GM21717 (cell line): ENCODE data around the gene TOX3.

Experiments used
- ATAC-seq: cut with Tn5 transposase; IDR thresholded peaks from one replicate; pipeline ENCODE4 v1.9.1; 2021; ENCODE audit warnings: mild to moderate bottlenecking, moderate library complexity; ENCODE audit not compliant: unreplicated experiment

TOX3 gene

DNA sequence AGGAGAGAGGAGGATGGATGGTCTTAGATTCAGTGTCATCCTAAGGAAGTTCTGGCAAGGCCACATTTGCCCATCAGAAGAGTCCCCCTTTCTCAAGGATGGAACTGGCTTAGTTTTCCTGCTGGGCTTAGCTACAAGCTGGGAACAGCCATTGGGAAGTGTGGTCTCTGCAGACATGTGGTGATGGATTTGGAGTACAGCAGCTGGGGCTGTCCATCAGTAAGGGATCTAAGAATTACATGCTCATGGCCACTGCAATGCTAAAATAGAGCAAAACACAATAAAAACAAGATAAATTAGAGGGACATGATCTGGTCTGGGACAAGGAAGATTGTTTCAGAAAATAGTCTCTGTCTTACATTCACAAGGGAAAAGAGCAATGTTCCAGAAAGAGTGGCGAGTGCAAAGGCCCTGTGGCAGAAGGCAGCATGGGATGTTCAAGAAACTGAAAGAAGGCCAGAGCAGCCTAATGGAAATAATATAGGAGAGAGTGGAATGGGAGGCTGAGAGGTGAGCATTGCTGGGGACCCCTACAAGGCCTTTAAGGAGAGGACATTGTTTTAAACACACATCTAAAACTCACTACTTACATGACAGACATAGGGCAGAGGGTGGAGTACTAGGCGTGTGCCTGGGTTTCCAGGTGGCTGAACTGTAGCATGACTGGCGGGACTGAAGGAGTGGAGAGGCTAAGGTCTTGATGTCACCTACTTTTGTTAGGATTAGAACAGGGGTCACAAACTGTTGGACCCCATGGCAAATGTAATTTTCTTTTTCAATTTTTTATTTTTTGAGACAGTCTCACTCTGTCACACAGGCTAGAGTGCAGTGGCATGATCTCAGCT, 17.0 kb upstream of the TOX3 start:
- ATAC-seq = no peak

DNA sequence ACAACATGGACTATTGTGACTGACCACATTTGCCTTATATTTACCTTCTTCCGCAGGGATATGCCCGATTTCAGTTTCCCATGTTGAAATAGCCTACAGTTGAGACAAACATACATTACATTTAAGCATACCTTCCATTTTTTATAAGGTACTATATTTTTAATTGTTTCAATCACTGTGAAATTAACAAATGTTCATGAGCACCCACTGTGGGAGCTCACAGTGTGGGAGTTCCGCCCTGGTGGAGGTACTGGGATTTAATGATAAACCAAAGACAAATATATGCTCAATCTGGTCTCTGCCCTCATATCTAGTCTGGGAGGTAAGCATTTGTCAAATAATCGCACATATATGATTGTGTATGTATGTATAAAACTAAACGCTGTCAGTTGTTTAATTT, 15.8 kb upstream of the TOX3 start:
- ATAC-seq = no peak

DNA sequence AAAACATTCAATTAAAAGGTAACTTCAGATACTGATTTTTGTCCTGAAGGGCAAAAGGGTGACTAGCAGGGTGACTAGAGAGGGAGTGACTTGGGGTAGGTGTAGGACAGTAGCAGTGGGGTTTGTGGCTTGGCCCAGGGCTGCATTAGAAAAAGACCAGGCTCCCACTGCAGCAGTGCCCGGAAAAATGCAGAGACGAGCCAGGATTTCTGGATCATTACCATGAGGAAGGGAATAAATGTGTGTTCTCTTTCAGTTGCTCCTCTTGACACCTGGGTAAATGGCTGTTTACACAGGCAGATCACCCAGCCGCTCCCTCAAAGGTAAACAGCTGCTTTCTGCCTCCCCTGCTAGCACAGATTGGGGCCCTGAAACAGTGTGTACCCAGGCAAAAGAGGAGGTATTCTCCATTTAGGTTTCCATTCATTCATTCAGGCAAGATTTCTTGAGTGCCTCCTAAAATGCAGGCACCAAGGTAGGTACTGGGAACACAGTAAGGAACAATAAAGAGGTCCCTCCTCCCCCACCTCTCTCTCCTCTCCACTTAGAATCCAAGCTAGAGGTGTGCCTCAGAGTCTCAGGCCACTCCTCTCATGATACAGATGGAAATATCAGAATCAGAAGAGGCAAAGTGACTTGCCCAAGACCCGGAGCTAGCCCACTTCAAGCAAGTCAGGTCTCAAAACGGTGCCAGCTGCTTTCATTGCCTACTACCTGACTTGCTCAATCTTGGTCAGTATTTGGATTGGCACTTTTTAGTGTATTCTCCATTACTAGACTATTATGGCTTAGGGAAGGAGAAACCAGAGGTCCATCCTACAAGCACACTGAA, 15.2 kb upstream of the TOX3 start:
- no peak for ATAC-seq

DNA sequence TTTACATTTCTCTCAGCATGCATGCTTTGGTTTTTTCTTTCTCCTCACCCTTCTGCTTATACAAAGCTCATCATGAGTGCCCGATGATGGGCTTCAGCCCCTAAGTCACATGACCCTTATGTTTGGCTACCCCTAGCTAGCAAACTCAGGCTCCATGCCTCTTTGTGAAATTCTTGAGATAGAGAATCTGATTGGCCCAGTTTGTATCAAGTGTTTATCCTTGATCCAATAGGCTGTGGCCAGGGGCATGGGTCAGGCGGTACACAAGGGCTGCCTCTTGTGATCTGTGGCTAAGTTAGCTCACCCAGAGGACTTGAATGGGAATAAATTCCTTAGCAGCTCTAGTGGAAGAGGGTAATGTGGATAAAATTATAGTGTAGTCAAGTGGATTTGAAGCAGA, 11.5 kb upstream of the TOX3 start:
- no peak for ATAC-seq

DNA sequence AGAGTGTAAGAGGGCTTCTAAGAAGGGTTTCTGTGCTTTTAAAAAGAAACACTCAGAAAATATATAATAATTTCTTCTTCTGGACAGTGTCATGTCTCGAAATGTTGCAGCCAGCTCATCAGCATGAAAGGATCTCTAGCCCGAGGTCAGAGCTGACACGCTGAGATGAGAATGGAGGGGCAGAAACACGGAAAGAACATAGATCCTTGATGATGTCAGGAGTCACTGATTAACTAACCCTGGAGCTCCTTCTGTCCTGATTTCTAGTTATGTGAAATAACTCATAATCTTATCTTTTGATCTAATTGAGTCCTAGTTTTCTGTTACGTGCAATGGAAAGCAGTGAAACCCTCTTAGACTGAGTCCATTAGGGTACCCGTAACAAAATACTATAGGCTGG, 10.3 kb upstream of the TOX3 start:
- ATAC-seq = no peak

DNA sequence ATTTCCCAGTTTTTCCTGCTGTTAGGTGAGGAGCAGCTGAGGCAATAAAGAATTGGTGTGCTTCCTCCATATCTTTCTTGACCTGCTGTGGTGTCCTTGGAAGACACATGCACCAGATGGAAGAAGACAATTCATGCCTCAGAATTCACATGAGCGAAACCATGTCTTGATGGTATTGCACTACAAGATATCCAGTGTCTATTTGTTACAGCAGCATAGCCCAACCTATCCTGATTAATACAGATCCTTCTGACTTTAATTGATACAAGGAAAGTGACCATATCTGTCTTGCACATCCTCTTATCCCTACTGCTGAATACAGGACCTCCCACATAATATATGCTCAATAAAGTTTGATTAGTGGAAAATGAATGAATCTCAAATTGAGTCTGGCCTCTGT, 9.1 kb upstream of the TOX3 start:
- ATAC-seq = no peak

DNA sequence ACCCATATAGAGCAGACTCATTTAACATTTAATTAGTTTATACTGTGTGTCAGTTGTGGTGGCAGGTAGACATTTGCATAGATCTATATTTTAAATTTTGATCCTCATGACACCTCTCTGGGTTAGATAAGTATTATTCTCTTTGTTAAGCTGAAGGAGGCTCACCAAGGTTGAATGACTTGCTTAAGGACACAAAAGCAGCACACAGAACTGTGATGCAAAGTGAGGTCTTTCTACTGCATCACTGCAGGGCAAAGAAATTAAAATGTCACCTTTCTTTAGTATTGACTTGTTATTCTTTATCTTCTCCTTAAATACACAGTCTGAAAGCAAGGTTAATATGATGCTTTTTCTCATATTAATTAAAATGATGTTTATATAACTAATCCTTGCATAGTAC, 8.6 kb upstream of the TOX3 start:
- no peak for ATAC-seq

DNA sequence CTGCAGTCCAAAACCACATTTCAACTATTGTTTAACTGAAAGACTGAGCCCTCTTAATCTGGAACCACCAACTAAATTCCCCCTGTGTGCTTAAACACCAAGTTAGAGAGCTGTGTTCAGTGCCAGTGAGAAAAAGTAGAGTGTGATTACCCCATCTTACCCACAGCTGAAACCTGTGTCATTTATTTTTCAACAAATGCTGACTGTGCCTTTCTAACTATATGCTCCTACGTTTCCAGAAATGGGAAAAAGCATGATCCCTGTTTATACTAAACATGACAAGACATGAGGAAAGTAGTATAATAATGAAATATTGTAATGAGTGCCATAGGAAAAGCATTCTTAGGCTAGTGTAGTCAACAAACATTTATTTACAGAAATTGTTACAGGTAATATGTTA, 7.4 kb upstream of the TOX3 start:
- ATAC-seq = no peak

DNA sequence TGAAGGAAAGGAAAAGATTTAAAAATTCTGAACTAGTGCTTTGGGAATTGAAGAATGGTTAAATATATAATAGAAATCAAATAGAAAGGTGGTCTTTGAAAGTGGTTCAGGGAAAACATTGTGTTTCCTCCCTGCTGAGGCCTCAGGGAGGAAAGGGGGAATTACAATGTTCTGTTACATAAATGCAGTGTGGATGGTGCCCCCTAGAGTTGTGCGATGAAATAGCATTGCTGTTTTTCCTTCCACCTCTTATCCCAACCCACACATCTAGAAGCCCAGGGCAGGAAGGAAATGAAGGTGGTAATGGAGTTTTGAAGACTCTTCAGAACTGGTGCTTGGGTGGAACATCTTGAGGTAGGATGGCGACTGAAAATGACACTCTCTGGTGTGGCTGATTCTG, 6.4 kb upstream of the TOX3 start:
- ATAC-seq = no peak

DNA sequence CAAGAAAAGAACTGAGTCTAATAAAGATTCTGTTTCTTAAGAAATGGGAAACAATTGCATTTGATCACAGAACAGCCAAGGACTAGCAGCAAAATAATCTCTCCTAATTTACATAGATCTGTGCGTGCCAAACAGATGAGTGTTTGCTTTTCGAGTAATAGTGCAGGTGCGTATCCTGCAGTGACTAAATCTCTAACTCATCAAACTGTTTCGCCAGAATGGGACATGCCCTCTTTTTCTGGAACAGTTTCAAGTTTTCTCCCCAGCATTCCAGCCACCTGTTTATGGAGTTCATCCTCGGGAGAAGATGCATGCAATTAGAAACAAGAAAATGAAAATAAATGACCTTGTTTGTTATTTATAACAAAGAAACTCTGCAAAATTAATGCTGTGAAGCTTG, 5.7 kb upstream of the TOX3 start:
- no peak for ATAC-seq

DNA sequence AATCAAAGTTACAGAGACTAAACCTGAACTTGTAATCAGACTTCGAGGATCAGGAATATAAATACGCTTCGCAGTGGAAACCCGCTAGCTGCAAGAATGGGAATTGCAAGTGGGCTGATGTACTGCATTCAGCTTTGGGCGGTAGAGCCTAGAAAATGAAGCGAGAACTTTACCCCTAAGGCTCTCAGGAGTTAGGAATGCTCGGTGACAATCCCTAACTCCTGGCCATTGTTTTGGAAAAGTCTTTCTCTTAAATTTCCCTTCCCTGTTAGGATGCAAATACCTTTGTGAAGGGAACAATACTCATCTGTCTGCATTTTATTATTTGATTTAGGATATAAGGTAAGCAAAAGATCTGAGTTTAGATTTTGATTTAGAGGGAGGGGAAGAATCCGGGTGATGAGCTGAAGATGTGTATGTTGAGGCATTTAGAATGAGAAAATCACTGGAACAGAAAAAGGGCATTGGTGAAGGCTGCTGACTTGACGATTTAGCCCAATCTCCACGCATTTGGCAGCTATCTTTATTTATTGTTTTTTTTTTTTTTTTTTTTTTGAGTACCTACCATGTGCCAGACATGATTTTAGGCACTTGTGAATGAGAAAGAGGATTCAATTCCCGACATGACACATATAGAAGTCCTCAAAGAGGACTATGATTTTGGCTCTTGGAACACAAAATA, 2.2 kb upstream of the TOX3 start:
- no peak for ATAC-seq

DNA sequence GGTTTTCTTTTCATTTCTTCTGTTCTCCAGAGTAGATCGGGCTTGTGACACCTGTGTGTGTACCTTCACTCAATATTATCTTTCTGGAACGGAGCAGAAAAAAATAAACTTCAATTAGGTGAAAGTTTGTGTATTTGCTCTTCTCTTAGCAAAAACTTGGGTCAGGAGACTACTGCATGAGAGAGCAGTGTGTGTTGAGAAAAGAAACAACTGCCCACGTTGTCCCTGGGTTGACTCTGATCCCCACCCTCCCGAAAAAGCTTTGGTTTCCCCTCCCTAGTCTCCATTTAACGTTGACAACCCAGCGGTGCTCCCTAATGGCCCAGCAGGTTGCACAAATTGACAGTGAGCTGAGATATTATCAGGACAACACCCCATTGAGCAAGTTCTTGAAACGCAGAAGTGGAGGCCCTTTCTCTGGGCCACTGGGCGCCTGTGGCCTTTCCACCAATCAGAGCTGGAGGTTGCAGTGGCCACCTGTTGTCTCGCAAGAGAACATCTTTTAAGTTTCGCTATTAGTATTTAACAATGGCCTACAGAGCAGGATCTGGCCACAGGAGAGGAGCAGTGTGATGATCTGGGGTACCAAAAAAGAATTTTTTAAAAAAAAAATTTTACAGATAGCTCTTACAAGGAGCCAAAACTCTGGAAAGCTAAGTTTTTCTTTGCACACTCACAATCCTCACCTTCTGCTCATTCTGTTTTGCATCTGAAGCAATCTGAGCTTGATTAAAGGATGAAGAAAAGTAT, 1.5 kb upstream of the TOX3 start:
- no peak for ATAC-seq

DNA sequence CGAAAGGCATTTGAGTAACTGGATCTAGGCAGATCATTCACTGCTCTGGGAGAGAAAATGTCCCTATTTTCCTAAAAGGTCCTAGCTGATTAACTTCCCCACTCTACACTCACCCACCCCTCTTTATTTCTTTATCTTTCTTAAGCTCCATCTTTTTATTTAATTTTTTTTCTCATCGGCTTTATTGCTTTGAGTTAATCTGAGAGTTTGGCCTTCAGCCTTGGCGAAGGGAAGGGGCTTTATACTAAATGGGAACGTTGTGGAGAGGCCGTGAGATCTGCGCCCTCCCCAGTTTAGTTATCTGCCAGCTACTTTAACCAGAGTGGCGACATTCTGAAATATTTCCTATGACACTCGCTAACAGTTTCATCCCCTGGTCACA, 882 bp upstream of the TOX3 start:
- ATAC-seq = no peak

DNA sequence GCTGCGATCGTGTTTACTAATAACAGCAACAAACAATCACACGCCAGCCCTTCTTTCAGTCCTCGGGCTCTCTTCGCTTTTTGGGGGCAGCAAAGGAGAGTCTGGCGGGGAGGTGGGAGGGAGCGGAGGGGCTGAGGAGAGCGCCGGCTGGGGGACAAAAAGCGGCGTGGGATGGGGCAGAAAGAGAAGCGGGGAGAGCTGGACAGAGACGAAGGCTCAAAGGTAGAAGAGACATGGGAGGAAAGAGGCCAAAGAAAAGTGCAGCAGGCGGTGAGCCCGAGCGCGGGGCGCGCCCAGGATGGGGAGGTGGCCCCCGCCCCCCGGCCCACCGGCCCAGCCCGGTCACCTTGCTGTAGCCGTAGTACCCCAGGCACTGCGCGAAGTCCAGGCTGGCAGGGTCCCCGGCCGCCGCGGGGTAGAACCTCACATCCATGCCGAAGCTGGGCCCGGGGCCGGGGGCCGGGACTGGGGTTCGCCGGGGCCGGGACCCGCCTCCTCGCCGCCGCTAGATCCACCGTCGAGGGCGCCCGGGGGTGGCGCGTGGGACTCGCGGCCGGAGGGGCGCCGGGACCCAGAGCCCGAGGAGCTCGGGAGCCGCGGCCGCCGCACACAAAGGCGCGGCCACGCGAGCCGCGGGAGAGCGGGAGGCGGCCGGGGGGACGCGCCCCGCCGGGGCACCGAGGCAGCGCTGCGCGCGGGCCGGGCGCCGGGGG, 496 bp downstream of the TOX3 start:
- ATAC-seq = no peak

DNA sequence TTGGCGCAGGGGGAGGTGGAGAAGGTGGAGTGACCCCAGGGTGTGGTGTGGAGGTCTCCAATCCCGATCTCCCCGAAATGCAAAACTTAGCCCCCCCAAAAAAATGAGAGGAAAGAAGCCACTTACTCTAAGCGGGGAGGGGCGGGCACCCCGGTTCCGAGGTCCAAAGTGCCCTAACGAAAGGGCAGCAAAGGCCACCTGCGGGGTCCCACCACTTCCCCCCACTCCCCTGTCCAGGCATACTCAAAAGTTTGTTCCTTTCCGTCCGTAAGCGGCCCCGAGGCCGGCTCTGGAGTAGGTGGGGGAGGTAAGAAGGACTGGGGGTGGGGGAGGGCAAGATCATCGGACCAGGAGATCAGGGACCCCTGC, 1.1 kb downstream of the TOX3 start:
- no peak for ATAC-seq

DNA sequence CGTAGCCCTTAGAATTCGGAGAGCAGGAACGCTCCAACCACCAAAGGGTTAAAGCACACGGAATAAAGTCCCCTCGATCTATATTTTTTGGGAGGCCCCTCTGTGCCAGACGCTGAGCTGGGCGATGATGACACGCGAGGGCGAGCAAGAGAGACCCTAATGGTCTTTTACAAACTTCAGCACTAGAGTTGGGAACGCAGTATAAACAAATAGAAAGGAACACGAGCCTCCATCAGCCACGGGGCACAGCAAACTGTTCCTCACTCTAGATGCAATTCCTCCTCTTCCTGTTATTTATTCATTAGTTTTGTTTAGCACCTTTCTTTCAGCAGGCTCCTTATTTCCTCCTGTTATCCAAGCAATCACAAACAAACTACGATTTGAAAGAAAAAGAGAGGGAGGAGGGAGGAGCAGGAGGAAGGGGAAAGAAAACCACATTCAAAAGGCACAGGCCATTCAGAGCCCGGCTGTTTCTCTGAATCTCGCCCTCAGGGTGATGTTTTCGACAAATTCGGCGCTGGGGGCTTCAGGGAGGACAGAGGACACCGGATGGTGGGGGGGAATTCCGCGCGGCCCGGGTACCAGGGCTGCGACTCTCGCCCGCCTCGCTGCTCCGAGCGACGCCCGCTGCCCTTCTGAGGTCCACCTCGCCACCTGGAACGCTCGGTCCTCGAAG, 1.6 kb downstream of the TOX3 start:
- ATAC-seq = no peak

DNA sequence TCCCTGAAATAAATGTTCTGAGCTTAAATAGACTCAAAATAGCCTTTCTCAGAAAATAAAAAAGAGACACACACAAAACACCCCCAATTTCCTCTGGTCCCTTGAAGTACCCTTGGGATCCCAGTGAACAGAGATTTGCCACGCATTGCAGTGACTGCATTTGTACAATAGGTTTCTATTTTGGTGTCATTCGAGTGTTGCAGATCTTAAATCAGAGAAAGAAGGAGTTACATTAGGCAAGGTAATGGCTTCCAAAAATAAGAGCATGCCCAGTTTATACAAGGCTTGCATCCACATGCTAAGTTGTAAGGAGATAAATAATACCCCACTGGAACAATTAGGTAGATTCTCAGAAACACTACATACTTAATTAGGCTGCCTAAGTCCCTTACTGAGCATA, 2.2 kb downstream of the TOX3 start:
- ATAC-seq = no peak

DNA sequence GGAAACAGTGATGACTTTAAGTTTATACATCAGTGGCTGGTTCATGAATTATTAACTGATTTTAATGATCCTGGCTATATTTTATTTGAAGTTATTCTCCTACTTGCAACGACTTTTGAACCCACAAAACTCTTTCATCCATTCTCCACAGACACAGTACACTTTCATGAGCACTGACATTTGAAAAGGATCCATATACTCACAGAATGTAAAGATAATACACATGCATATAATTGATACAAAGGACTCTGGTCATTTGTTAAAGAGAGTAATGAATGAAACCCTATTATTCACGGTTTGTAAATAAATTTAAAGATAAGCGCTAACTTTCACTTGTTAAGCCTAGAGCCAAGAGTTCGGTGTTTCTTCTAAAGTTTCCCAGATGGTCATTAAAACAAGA, 3.3 kb downstream of the TOX3 start:
- no peak for ATAC-seq

DNA sequence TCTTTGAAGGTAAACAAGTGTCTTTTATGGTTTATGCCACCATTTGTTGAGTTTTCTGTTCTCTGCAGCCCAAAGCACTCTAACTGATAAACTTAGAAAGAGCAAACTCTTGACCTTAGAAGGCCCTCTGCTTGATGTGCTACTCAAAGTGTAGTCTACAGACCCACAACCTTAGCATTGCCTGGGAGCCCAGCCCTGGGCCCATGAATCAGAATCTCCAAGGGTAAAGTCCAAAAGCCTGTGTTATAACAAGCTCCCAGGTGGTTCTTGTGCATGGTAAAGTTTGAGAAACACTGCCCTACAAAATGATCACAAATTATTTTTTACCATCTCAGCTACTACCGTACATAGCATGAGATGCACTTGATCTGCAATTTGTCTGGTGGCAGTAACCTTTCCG, 6.0 kb downstream of the TOX3 start:
- ATAC-seq = no peak

DNA sequence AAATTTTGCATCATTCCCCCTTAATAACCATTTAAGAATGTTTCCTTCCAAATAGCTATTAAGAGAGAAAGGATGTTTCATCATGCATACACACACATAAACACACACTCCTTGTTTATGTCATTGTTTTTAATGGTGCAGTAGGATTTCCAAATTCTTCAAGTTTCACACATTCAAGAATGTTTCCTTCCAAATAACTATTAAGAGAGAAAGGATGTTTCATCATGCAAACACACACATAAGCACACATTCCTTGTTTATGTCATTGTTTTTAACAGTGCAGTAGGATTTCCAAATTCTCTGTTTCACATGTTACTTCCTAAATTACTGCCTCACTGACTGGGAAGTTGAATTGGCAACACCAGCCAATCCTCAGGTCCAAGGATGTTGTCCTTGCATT, 7.8 kb downstream of the TOX3 start:
- no peak for ATAC-seq
